HK-2 (cell line): ENCODE data around the gene KLHL26.
A peak's percentile ranks its signal among the peaks of the same experiment; 100 is the strongest.

Experiments used
- DNase-seq: peaks from one replicate; pipeline ENCODE4 v3.0.0-alpha.2; 2018; ENCODE audit not compliant: unreplicated experiment

The KLHL26 gene

GRCh38 chr19:18685597-18686190, 48.9 kb downstream of the KLHL26 start:
- no peak for DNase-seq

GRCh38 chr19:18687740-18688465, 51.1 kb downstream of the KLHL26 start:
- no peak for DNase-seq

- DNase-seq, result no peak
These were observed 59.2 kb downstream of the KLHL26 start for GRCh38 chr19:18696023-18696422.

- DNase-seq, result no peak
These were observed 60.9 kb downstream of the KLHL26 start for GRCh38 chr19:18697680-18698079.

- no peak for DNase-seq
These were observed 61.7 kb downstream of the KLHL26 start for GRCh38 chr19:18698321-18699167.

GRCh38 chr19:18699403-18700054, 62.7 kb downstream of the KLHL26 start:
- no peak for DNase-seq

- DNase-seq, result peak; percentile 66
These were observed 63.8 kb downstream of the KLHL26 start for GRCh38 chr19:18700501-18701249.

- no peak for DNase-seq
These were observed 64.4 kb downstream of the KLHL26 start for GRCh38 chr19:18701250-18701608.

GRCh38 chr19:18704054-18704453, 67.2 kb downstream of the KLHL26 start:
- no peak for DNase-seq

- DNase-seq, result no peak
These were observed 68.1 kb downstream of the KLHL26 start for GRCh38 chr19:18704971-18705370.

GRCh38 chr19:18708452-18709231, 71.8 kb downstream of the KLHL26 start:
- no peak for DNase-seq

GRCh38 chr19:18709546-18709945, 72.7 kb downstream of the KLHL26 start:
- no peak for DNase-seq

- DNase-seq, result no peak
These were observed 73.4 kb downstream of the KLHL26 start for GRCh38 chr19:18710186-18710585.

GRCh38 chr19:18710996-18711751, 74.3 kb downstream of the KLHL26 start:
- no peak for DNase-seq

- DNase-seq, result no peak
These were observed 75.1 kb downstream of the KLHL26 start for GRCh38 chr19:18711893-18712292.

- DNase-seq, result no peak
These were observed 76.2 kb downstream of the KLHL26 start for GRCh38 chr19:18712981-18713380.

GRCh38 chr19:18713550-18714117, 76.8 kb downstream of the KLHL26 start:
- DNase-seq, result no peak

GRCh38 chr19:18715416-18715815, 78.6 kb downstream of the KLHL26 start:
- DNase-seq, result no peak

GRCh38 chr19:18716857-18717256, 80.0 kb downstream of the KLHL26 start:
- DNase-seq, result no peak

- DNase-seq, result no peak
These were observed 80.8 kb downstream of the KLHL26 start for GRCh38 chr19:18717601-18718000.
